HepG2 (cell line): ENCODE results near the gene PRDX6. TPM values are rescaled to one million over a fixed set of nuclear protein-coding genes. Genes with fewer than 3 reads are reported as not detected.

Experiments used
- ATAC-seq: fragments of 200-7000 bp; cut with Tn5 transposase; 3 replicates; pipeline ENCODE4 v1.9.1; 2020; ENCODE audit warnings: mild to moderate bottlenecking, moderate library complexity
- BruUV-seq: library from RNA; stranded (reverse); fragments of 400-500 nt; replicated peaks from 2 replicates; lab custom pipeline; 2021; lab: Mats Ljungman, UMichigan
- CTCF ChIA-PET: fragments of 300-600 bp; formaldehyde crosslinking; extraction: SDS; loops from one replicate; lab custom pipeline; 2021; ENCODE audit warnings: low total read pairs, inconsistent platforms, low intra/inter-chr PET ratio; lab: Yijun Ruan, JAX
- POLR2A ChIA-PET: fragments of 350-600 bp; sonication (Branson Sonifier 250); formaldehyde crosslinking; loops from one replicate; lab custom pipeline; 2020; ENCODE audit warnings: antibody characterized with exemption, inconsistent platforms; lab: Yijun Ruan, JAX
- DNase-seq: peaks from one replicate; pipeline ENCODE4 v3.0.0-alpha.2; 2015; ENCODE audit warnings: low spot score
- FAIRE-seq: peaks from 3 replicates; lab custom pipeline; 2011; peaks lifted over from hg19 to GRCh38; lab: Jason Lieb, UNC
- H2AFZ ChIP-seq: one replicate; pipeline ENCODE4 v1.6.1; 2011; ENCODE audit warnings: low read length, inconsistent platforms
- H3K27ac ChIP-seq: fragments of 300-600 bp; 3 replicates; pipeline ENCODE4 v1.8.0; 2011; ENCODE audit warnings: mixed run types, mild to moderate bottlenecking, mixed read lengths, low read length, inconsistent platforms; ENCODE audit not compliant: insufficient read depth; ENCODE audit errors: extremely low read length
- H3K27me3 ChIP-seq, 2 experiments: fragments of 200-600 bp in 1 of 2; 2 replicates in 1 of 2; 3 replicates in 1 of 2; pipeline versions ENCODE4 v1.6.0 to v1.8.0; 2011; ENCODE audit warnings: low read length in 2 of 2, mild to moderate bottlenecking in 2 of 2, moderate library complexity in 2 of 2, inconsistent platforms in 1 of 2; ENCODE audit not compliant: insufficient read depth in 2 of 2, control insufficient read depth in 1 of 2
- H3K36me3 ChIP-seq, 2 experiments: fragments of 200-600 bp in 1 of 2; replicated peaks in 1 of 2; 2 replicates in 1 of 2; 3 replicates in 1 of 2; pipeline versions ENCODE4 v1.5.1 to v1.8.0; 2011; ENCODE audit warnings: low read length in 2 of 2, inconsistent platforms in 1 of 2; ENCODE audit not compliant: insufficient read depth in 2 of 2, control insufficient read depth in 1 of 2
- H3K4me1 ChIP-seq: 2 replicates; pipeline ENCODE4 v1.5.1; 2012; ENCODE audit warnings: low read length, inconsistent platforms; ENCODE audit not compliant: insufficient read depth
- H3K4me2 ChIP-seq: 2 replicates; pipeline ENCODE4 v1.6.0; 2011; ENCODE audit warnings: low read depth, low read length, inconsistent platforms
- H3K4me3 ChIP-seq, 3 experiments: fragments of 200-600 bp in 1 of 3; sonication (generic), shearing (Covaris generic) in 1 of 3; replicated peaks in 1 of 3; 2 replicates each; pipeline ENCODE4 v1.5.1; 2011 to 2016; ENCODE audit warnings: low read length in 3 of 3, inconsistent platforms in 2 of 3, low read depth in 2 of 3, mild to moderate bottlenecking in 2 of 3, control low read depth in 1 of 3, mixed read lengths in 1 of 3; ENCODE audit not compliant: insufficient read depth in 1 of 3
- H3K79me2 ChIP-seq: one replicate; pipeline ENCODE4 v1.6.1; 2011; ENCODE audit warnings: low read length, inconsistent platforms; ENCODE audit not compliant: insufficient read depth
- H3K9ac ChIP-seq: 2 replicates; pipeline ENCODE4 v1.6.0; 2011; ENCODE audit warnings: mild to moderate bottlenecking, low read depth, low read length, inconsistent platforms; ENCODE audit not compliant: insufficient read depth
- H3K9me3 ChIP-seq: 2 replicates; pipeline ENCODE4 v1.5.1; 2012; ENCODE audit warnings: mild to moderate bottlenecking, low read length
- H4K20me1 ChIP-seq: 2 replicates; pipeline ENCODE4 v1.6.0; 2011; ENCODE audit warnings: inconsistent platforms, mild to moderate bottlenecking, low read length, moderate library complexity; ENCODE audit not compliant: insufficient read depth
- DNMT3B ChIP-seq: conservative IDR thresholded peaks from 2 replicates; pipeline ENCODE4 v1.6.1; 2016; ENCODE audit warnings: missing biosample characterization, control low read depth
- HOXA3 ChIP-seq: sonication (generic); formaldehyde crosslinking; IDR thresholded peaks from 2 replicates; pipeline ENCODE4 v1.5.0; 2020; ENCODE audit warnings: missing genetic modification reagents
- MAFG ChIP-seq: sonication (generic); formaldehyde crosslinking; IDR thresholded peaks from 2 replicates; pipeline ENCODE4 v1.5.1; 2020; ENCODE audit warnings: mild to moderate bottlenecking, missing genetic modification reagents
- MEIS1 ChIP-seq: sonication (generic); formaldehyde crosslinking; IDR thresholded peaks from 2 replicates; pipeline ENCODE4 v1.9.0; 2021; ENCODE audit warnings: mild to moderate bottlenecking, missing genetic modification reagents, moderate library complexity, borderline replicate concordance
- NCOA1 ChIP-seq: sonication (generic); formaldehyde crosslinking; IDR thresholded peaks from 2 replicates; pipeline ENCODE4 v1.9.0; 2021; ENCODE audit warnings: missing genetic modification reagents
- PCBP2 ChIP-seq: fragments of 200-400 bp; formaldehyde crosslinking; optimal IDR thresholded peaks from 2 replicates; pipeline ENCODE3; 2018; ENCODE audit warnings: low read length, low read depth; ENCODE audit not compliant: poor library complexity, severe bottlenecking
- TOPORS ChIP-seq: sonication (generic); formaldehyde crosslinking; IDR thresholded peaks from 2 replicates; pipeline ENCODE4 v1.8.0; 2023; ENCODE audit warnings: mild to moderate bottlenecking, missing genetic modification reagents
- USF2 ChIP-seq, 2 experiments: sonication (generic) in 1 of 2; formaldehyde crosslinking in 1 of 2; IDR thresholded peaks; 2 replicates each; pipeline versions ENCODE4 v1.5.1 to v1.6.1; 2011 to 2020; ENCODE audit warnings: borderline replicate concordance in 1 of 2, low read depth in 1 of 2, low read length in 1 of 2, mild to moderate bottlenecking in 1 of 2, missing genetic modification reagents in 1 of 2, moderate library complexity in 1 of 2
- ZBTB3 ChIP-seq: sonication (generic); formaldehyde crosslinking; IDR thresholded peaks from 2 replicates; pipeline ENCODE4 v1.4.0; 2020; ENCODE audit warnings: low read depth, mild to moderate bottlenecking, moderate library complexity, missing genetic modification reagents, borderline replicate concordance
- ZMYM4 ChIP-seq: sonication (generic); formaldehyde crosslinking; IDR thresholded peaks from 2 replicates; pipeline ENCODE4 v1.8.1; 2023; ENCODE audit warnings: mild to moderate bottlenecking, missing genetic modification reagents
- ZNF160 ChIP-seq: sonication (generic); formaldehyde crosslinking; IDR thresholded peaks from 2 replicates; pipeline ENCODE4 v1.8.0; 2022; ENCODE audit warnings: mild to moderate bottlenecking, inconsistent platforms, missing genetic modification reagents
- ZNF547 ChIP-seq: sonication (generic); formaldehyde crosslinking; IDR thresholded peaks from 2 replicates; pipeline ENCODE4 v1.5.1; 2020; ENCODE audit warnings: mild to moderate bottlenecking, missing genetic modification reagents
- ZNF605 ChIP-seq: sonication (generic); formaldehyde crosslinking; IDR thresholded peaks from 2 replicates; pipeline ENCODE4 v1.8.0; 2022; ENCODE audit warnings: mild to moderate bottlenecking, missing genetic modification reagents
- WGBS: methylation state at CpG from one replicate; pipeline ENCODE4 v1.1.6; 2017; ENCODE audit warnings: low lambda C conversion rate; 5-methylcytosine and 5-hydroxymethylcytosine counted together
- in situ Hi-C: cut with HindIII; loops from 2 replicates; pipeline ENCODE4 v1.10.0; 2017; ENCODE audit warnings: low pct_unique_long_range_greater_than_20kb; ENCODE audit not compliant: extremely low pct_ligation_motif_present
- intact Hi-C: fragments of 100-400 bp; cut with micrococcal nuclease; formaldehyde crosslinking; loops from one replicate; pipeline ENCODE4 v1.10.0; 2022; ENCODE audit not compliant: unreplicated experiment
- polyA plus RNA-seq, 8 experiments: library from polyadenylated mRNA; depleted of rRNA in 3 of 8; stranded (reverse) in 7 of 8; unstranded in 1 of 8; fragments of >200 nt; fragmentation: Illumina TruSeq in 4 of 8; extraction: Trizol in 4 of 8; gene quantifications; 2 replicates each; pipeline versions ENCODE4 v1.2.1 to v1.2.3, GENCODE V29; 2011 to 2016; ENCODE audit warnings: low read depth in 4 of 8, missing spikeins in 1 of 8, mixed read lengths in 1 of 8; ENCODE audit not compliant: insufficient read depth in 1 of 8
- total RNA-seq, 5 experiments: library from RNA; depleted of rRNA; stranded (reverse); fragments of >200 nt; fragmentation: Illumina TruSeq; extraction: Trizol; gene quantifications; 2 replicates each; pipeline ENCODE4 v1.2.3, GENCODE V29; 2016; ENCODE audit warnings: low read depth in 1 of 5
- TF ChIP-seq, protein P1 (sequence below): sonication (generic); formaldehyde crosslinking; IDR thresholded peaks from 2 replicates; pipeline ENCODE4 v1.4.0; 2020; ENCODE audit warnings: missing genetic modification reagents, borderline replicate concordance
- TF ChIP-seq, protein P2 (sequence below): sonication (generic); formaldehyde crosslinking; IDR thresholded peaks from 2 replicates; pipeline ENCODE4 v1.4.0; 2020; ENCODE audit warnings: missing genetic modification reagents

Gene PRDX6
- total and polyA plus RNA-seq, 2 of the 13 experiments (the other 11 are each of a cell fraction or from before 2014, with no cell fraction given) = 224 to 309 TPM

- CTCF ChIA-PET = no interaction called here
- TF ChIP-seq, protein P1, sequence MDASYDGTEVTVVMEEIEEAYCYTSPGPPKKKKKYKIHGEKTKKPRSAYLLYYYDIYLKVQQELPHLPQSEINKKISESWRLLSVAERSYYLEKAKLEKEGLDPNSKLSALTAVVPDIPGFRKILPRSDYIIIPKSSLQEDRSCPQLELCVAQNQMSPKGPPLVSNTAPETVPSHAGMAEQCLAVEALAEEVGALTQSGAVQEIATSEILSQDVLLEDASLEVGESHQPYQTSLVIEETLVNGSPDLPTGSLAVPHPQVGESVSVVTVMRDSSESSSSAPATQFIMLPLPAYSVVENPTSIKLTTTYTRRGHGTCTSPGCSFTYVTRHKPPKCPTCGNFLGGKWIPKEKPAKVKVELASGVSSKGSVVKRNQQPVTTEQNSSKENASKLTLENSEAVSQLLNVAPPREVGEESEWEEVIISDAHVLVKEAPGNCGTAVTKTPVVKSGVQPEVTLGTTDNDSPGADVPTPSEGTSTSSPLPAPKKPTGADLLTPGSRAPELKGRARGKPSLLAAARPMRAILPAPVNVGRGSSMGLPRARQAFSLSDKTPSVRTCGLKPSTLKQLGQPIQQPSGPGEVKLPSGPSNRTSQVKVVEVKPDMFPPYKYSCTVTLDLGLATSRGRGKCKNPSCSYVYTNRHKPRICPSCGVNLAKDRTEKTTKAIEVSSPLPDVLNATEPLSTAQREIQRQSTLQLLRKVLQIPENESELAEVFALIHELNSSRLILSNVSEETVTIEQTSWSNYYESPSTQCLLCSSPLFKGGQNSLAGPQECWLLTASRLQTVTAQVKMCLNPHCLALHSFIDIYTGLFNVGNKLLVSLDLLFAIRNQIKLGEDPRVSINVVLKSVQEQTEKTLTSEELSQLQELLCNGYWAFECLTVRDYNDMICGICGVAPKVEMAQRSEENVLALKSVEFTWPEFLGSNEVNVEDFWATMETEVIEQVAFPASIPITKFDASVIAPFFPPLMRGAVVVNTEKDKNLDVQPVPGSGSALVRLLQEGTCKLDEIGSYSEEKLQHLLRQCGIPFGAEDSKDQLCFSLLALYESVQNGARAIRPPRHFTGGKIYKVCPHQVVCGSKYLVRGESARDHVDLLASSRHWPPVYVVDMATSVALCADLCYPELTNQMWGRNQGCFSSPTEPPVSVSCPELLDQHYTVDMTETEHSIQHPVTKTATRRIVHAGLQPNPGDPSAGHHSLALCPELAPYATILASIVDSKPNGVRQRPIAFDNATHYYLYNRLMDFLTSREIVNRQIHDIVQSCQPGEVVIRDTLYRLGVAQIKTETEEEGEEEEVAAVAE (CRISPR knock-in tag) = no peak
- TF ChIP-seq TOPORS (CRISPR knock-in tag) = no peak
- TF ChIP-seq NCOA1 (CRISPR knock-in tag) = no peak
- no peak for TF ChIP-seq HOXA3 (CRISPR knock-in tag)
- TF ChIP-seq MEIS1 = no peak
- TF ChIP-seq ZBTB3 = no peak
- TF ChIP-seq, protein P2, sequence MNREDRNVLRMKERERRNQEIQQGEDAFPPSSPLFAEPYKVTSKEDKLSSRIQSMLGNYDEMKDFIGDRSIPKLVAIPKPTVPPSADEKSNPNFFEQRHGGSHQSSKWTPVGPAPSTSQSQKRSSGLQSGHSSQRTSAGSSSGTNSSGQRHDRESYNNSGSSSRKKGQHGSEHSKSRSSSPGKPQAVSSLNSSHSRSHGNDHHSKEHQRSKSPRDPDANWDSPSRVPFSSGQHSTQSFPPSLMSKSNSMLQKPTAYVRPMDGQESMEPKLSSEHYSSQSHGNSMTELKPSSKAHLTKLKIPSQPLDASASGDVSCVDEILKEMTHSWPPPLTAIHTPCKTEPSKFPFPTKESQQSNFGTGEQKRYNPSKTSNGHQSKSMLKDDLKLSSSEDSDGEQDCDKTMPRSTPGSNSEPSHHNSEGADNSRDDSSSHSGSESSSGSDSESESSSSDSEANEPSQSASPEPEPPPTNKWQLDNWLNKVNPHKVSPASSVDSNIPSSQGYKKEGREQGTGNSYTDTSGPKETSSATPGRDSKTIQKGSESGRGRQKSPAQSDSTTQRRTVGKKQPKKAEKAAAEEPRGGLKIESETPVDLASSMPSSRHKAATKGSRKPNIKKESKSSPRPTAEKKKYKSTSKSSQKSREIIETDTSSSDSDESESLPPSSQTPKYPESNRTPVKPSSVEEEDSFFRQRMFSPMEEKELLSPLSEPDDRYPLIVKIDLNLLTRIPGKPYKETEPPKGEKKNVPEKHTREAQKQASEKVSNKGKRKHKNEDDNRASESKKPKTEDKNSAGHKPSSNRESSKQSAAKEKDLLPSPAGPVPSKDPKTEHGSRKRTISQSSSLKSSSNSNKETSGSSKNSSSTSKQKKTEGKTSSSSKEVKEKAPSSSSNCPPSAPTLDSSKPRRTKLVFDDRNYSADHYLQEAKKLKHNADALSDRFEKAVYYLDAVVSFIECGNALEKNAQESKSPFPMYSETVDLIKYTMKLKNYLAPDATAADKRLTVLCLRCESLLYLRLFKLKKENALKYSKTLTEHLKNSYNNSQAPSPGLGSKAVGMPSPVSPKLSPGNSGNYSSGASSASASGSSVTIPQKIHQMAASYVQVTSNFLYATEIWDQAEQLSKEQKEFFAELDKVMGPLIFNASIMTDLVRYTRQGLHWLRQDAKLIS (CRISPR knock-in tag) = no peak
- no peak for TF ChIP-seq ZNF605 (CRISPR knock-in tag)
- no peak for TF ChIP-seq MAFG
- TF ChIP-seq ZNF160 (CRISPR knock-in tag) = no peak
- TF ChIP-seq DNMT3B = no peak
- TF ChIP-seq PCBP2 = no peak
- no peak for TF ChIP-seq ZMYM4 (CRISPR knock-in tag)
- no peak for TF ChIP-seq ZNF547
- TF ChIP-seq USF2 (IDR thresholded peaks at IDR 0.05; ENCODE audit: low read depth, low read length) = no peak
- TF ChIP-seq USF2 (CRISPR knock-in tag; IDR thresholded peaks at IDR 0.05; ENCODE audit: borderline replicate concordance) = no peak
Measured at GRCh38 chr1:173507847-173508209, 30.7 kb downstream of the PRDX6 start.

More at GRCh38 chr1:173507847-173508209, 30.7 kb downstream of the PRDX6 start:
- Histone ChIP-seq H3K27me3 (no peaks in the 10 kb centered on the region), H3K4me2 (no peak overlapping the region), H3K4me3 (no peak overlapping the region), H3K9ac (no peak overlapping the region), H3K36me3 (no peaks in the 10 kb centered on the region), H3K27ac (no peak overlapping the region), H3K9me3 (no peaks in the 10 kb centered on the region), H4K20me1 (no peaks in the 10 kb centered on the region), H3K79me2 (no peaks in the 10 kb centered on the region), H2AFZ (no peak overlapping the region), H3K4me1 (peaks cover 18% of the 10 kb centered on the region)
- DNase-seq (no peak), FAIRE-seq (no peak), ATAC-seq (no peak)
- intact Hi-C loops (loop anchor here (10.0 kb wide), 1 partner anchor 763 kb away; no protein-coding TSS in a partner anchor), in situ Hi-C loops (loop anchor here (5.0 kb wide), 1 partner anchor 76 kb away; no protein-coding TSS in a partner anchor)
- BruUV-seq = no TSS peak
- WGBS = 4% methylated on average over 3 of the region's 3 CpGs
- POLR2A ChIA-PET = no interaction called here
